ENCODE data around the gene C1QA.

Gene C1QA

DNA sequence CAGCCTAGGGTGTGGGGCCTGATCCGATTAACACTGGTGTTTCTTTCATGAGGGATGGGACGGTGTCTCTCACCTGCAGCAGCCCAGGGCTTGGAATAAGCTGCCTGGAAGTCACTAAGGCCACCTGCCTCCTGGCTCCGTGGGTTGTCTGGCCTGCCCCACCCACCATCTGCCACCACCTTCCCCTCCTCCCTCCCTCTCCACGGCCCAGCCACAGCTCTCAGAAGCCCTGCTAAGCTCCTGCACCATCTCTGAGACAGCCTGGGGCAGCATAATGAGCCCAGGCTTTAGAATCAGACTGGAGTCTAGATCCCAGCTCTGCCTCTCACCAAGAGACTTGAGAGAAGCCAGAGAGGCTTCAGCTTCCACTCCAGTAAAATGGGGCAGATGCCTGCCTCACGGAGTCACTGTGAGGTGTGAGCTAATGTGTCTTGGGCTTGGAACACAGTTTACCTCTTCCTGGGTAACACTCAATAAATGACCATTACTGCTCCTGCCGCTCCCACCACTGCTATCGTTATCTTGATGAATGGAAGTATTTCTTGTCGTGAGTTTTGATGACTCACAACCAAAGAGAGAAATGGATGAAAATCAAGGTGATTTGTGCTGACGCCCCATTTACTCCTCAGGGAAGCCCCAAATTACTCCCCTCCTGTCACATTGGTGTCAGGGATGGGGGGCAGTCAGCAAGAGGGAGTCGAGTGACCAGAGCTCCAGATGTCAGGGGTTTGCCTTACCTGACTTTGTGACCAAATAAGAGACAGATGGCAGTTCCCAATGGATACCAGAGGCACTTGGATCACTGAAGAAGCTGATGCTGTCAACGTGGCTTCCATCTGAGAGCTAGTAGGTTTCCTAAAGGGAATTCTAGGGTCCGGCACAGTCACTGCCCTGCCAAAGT is 23.5 kb upstream of the C1QA start:
- DNase-seq (ENCODE audit: low spot score): no peak

DNA sequence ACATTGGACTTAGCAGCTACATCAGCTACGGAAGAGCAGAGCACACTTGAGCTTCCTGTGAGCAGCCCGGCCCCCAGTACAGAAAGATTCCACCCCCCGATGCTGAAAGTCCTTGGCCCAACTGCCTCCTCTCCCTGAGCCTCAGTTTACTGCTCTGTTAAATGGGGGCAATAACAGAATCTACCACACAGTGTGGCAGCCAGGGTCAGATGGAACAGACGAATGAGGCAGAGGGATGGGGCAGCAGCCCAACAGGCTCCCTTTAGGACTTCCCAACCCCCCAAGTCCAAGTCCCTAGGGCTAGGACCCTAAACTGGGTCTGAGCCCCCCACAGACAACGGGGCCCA is 22.9 kb upstream of the C1QA start:
- DNase-seq (ENCODE audit: low spot score): no peak

- no peak for DNase-seq (ENCODE audit: low spot score)
Observed at GRCh38 chr1:22613951-22614350, 22.5 kb upstream of the C1QA start.

- DNase-seq (ENCODE audit: low spot score): no peak
Observed at GRCh38 chr1:22615886-22616285, 20.5 kb upstream of the C1QA start.

DNA sequence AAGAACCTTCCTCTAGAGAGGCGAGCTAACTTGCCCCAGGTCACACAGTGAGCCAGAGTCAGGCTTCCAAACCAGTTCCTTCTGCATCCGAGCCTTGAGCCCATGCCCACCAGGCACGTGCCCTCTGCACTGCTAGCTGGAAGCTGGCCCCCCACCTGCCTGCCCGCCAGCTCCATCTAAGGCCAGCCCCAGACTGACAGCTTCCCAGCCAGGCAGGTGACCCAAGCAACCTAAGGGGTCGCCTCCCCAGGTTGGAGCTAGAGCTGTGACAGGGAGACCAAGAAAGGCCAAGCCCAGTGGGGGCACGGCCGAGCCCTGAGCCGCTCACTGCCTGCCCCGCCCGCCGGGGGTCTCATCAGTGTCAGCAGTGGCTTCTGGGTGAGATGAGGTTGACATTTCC is 19.9 kb upstream of the C1QA start:
- no peak for DNase-seq (ENCODE audit: low spot score)

GRCh38 chr1:22618056-22618455 is 18.4 kb upstream of the C1QA start:
- DNase-seq (ENCODE audit: low spot score): no peak

GRCh38 chr1:22619252-22619651 is 17.2 kb upstream of the C1QA start:
- DNase-seq (ENCODE audit: low spot score): no peak

DNA sequence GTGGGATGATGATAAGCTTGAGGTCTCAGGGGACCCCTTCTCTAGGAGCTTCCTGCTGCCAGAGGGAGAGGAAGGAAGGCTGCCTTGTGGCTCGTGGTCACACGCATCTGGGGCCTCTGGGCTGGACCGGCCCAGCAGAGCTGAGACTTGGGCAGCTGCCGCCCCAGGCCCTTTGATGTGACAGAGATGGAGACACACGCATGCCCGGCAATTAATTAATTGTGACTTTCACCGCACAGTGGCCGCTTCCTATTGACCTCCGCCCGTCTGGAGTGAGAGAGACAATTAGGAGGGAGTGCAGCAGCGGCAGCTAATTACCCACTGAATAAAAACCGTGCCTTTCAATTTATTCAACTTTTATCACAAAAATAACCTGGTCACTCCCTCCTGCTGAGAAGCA is 16.6 kb upstream of the C1QA start:
- DNase-seq (ENCODE audit: low spot score): no peak

GRCh38 chr1:22621761-22622160 is 14.7 kb upstream of the C1QA start:
- no peak for DNase-seq (ENCODE audit: low spot score)

DNA sequence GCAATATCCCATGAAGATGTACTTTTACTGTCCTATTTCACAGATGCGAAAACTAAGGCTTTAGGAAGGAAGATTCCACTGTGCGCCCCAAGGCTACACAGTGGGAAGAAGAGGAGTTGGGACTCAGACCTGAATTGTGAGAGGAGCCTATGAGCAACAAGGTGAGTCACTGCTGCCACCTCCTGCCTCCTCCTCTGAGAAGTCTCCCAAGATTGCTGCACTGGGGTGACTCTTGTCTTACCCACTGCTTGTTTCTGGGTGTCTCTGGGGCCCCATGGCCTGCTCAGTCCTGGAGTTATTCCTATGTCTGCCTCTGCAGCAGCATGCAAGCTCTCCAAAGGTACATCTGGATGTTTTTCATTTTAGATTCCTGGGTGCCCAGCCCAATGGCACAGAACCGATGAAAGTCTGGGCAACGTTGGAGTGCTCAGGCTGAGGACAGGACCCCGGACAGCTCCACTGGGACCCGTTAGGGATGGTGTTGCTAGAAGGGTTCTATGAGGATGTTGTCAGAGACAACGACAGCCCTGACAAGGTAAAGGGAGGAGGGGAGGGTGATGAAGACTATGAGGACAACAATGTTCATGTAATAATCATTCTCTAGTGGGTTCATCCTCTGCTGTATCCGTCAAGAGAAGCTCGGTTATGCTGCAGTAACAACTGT is 11.0 kb upstream of the C1QA start:
- no peak for DNase-seq (ENCODE audit: low spot score)

- DNase-seq (ENCODE audit: low spot score): no peak
Observed at GRCh38 chr1:22626237-22627157, 9.9 kb upstream of the C1QA start.

DNA sequence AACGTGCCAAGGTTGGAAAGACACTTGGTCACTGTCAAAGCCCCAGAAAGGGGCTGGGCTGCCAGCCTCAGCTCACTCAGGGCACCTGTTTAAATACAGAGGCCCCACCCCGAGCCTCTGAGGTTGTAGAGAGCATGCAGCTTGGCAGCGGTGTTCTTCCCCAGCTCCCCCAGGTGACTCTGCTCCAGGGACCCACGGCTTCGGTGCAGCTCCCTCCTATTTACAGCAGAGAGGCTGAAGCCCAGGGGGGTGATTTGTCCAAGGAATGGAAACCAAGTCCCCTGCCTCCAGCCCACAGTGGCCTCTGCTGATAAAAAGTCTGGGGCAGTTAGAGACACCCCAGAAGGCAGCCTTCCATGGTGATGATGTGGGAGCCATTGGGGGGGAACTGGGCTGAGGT is 9.1 kb upstream of the C1QA start:
- DNase-seq (ENCODE audit: low spot score): no peak

DNA sequence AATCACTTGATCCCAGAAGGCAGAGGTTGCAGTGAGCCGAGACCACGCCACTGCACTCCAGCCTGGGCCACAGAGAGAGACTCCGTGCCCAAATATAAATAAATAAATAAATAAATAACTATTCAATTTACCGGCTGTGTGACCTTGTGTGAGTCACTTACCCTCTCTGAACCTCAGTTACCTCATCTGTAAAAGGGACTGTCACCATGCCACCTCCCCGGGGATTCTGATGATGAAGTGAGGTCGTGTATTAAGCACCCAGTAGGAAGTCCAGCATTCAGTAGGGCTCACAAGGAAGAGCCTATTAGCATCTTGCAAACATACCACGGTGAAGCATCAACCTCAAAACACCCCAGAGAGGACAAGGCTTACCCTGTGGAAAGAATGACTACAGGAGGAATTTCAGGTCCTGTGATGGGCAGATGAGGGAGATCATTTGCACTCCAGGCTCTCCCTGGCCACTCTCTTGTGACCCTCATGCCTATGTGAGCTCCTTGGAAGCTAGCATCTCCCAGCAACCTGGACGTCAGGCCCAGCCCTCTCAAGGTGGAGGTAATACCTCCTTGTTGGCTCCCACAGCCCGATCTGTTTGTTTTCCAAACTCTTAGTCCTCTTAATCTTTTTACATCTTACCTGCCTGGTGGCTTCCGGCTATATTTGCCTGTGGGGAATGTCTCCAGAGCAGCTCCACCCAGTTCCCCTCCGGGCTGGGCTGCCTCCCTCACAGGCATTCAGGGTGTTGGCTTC is 7.6 kb upstream of the C1QA start:
- no peak for DNase-seq (ENCODE audit: low spot score)

GRCh38 chr1:22629886-22630285 is 6.5 kb upstream of the C1QA start:
- DNase-seq (ENCODE audit: low spot score): no peak

- no peak for DNase-seq (ENCODE audit: low spot score)
Observed at GRCh38 chr1:22633697-22634463, 2.5 kb upstream of the C1QA start.

DNA sequence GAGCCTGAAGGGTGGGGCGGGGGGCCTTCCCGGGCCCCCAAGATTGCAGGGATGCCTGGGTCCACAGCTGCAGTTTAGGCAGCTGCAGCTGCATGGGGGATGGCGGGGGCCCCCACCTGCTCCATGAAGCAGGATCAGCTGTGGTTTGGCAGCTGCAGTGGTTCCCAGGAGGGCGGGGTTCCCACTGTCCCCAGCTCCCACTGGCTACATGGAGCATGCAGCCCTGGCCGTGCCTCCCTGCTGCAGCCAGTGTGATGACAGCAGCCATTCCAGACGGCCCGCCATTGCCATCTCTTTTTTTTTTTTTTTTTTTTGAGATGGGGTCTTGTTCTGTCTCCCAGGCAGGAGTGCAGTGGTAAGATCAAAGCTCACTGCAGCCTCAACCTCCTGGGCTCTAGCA is 992 bp upstream of the C1QA start:
- DNase-seq (ENCODE audit: low spot score): no peak

DNA sequence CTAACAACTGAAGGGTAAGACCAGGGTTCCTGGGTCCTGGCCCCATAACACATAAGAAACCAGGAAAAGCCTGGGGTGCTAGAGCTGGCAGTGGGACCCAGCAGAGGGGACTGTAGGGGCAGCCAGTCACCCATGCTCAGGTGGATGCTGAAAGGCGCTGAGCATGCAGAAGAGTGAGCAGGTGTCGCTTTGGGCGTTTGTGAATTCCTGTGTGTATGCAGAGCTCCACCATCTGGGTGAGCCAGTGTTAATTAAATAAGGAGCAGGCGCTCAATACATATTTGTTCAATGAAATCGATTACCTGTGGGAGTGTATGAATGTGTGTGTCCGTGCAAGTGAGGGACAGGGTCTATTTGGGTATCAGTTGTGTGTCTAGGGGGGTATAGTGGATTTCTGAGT is 499 bp downstream of the C1QA start:
- DNase-seq (ENCODE audit: low spot score): no peak

DNA sequence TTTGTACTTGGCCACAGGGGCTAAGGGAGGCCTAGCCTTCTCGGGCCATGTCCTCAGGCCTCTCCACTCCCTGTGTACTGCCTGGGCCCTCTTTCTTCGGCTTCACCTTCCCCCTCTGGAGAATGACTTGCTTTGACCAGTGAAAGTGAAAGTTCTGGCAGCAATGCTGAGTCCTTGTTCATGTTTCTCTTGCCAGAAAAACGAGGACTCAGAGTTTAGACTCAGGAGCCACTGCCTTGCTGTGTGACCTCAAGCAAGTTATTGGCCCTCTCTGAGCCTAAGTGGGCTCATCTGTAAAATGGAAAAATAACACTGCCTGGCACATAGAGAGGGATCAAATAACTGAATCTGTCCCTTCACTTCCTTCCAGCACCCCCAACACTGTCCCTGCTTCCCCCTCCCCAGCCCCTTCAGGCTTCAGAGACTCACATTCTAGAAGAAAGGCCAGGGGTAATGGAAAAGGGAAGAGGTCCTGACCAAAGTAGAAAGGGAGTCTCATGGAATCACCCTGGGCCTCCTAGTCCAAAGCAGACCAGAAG is 1.5 kb downstream of the C1QA start:
- DNase-seq (ENCODE audit: low spot score): no peak

- no peak for DNase-seq (ENCODE audit: low spot score)
Observed at GRCh38 chr1:22638476-22639234, 2.2 kb downstream of the C1QA start.

GRCh38 chr1:22639286-22639685 is 2.9 kb downstream of the C1QA start:
- DNase-seq (ENCODE audit: low spot score): no peak
